A549 (cell line): ENCODE measurements around the gene CNOT1. TPM values are rescaled to one million over a fixed set of nuclear protein-coding genes. Genes with fewer than 3 reads are reported as not detected.

Experiments
- ATAC-seq, 2 experiments: fragments of 200-7000 bp in 1 of 2; fragments of >200 bp in 1 of 2; cut with Nextera tagmentation in 1 of 2; cut with Tn5 transposase in 1 of 2; 3 replicates each; pipeline versions ENCODE4 v1.8.0 to v1.9.1; 2018 to 2020; ENCODE audit warnings: mild to moderate bottlenecking in 1 of 2, moderate library complexity in 1 of 2
- CTCF ChIA-PET: fragments of 300-600 bp; sonication (Branson Sonifier 250); formaldehyde crosslinking; extraction: SDS; loops from one replicate; lab custom pipeline; 2021; ENCODE audit warnings: antibody characterized with exemption, inconsistent platforms; lab: Yijun Ruan, JAX
- POLR2A ChIA-PET: fragments of 350-600 bp; formaldehyde crosslinking; extraction: SDS; loops from one replicate; lab custom pipeline; 2021; ENCODE audit warnings: antibody characterized with exemption, inconsistent platforms; lab: Yijun Ruan, JAX
- DNase-seq, 2 experiments: peaks; one replicate each; pipeline versions ENCODE4 v3.0.0 to v3.0.0-alpha.2; 2011 to 2016; ENCODE audit warnings: low read depth in 1 of 2, low spot score in 1 of 2
- FAIRE-seq: peaks from 2 replicates; lab custom pipeline; 2011; peaks lifted over from hg19 to GRCh38; lab: Jason Lieb, UNC
- H3K27ac ChIP-seq, 2 experiments: fragments of >200 bp; sonication (Bioruptor Twin); formaldehyde crosslinking; 3 replicates each; pipeline ENCODE4 v1.5.1; 2016 to 2017
- H3K4me1 ChIP-seq: fragments of >200 bp; sonication (Bioruptor Twin); formaldehyde crosslinking; 3 replicates; pipeline ENCODE4 v1.6.1; 2016
- H3K4me2 ChIP-seq: fragments of >200 bp; sonication (Bioruptor Twin); formaldehyde crosslinking; 3 replicates; pipeline ENCODE4 v1.6.1; 2016
- H3K4me3 ChIP-seq: fragments of >200 bp; sonication (Bioruptor Twin); formaldehyde crosslinking; 3 replicates; pipeline ENCODE4 v1.5.1; 2016
- H3K9me3 ChIP-seq: fragments of >200 bp; sonication (Bioruptor Twin); formaldehyde crosslinking; 3 replicates; pipeline ENCODE4 v1.6.1; 2016
- BHLHE40 ChIP-seq: IDR thresholded peaks from 2 replicates; pipeline ENCODE4 v1.6.1; 2012; ENCODE audit warnings: low read depth, low read length, inconsistent platforms
- CHD4 ChIP-seq: fragments of 200-600 bp; sonication (generic); IDR thresholded peaks from 2 replicates; pipeline ENCODE4 v1.6.1; 2016; ENCODE audit warnings: antibody characterized with exemption, mild to moderate bottlenecking, borderline replicate concordance
- E2F6 ChIP-seq: IDR thresholded peaks from 2 replicates; pipeline ENCODE4 v1.6.1; 2012; ENCODE audit warnings: low read depth, borderline replicate concordance
- HDAC2 ChIP-seq: fragments of 200-600 bp; sonication (generic); IDR thresholded peaks from 2 replicates; pipeline ENCODE4 v1.6.1; 2016
- HOXB13 ChIP-seq: fragments of 250-450 bp; sonication (Bioruptor Pico); IDR thresholded peaks from 2 replicates; pipeline ENCODE4 v1.5.0; 2020; ENCODE audit warnings: low read depth, mild to moderate bottlenecking, moderate library complexity
- JUNB ChIP-seq: fragments of >200 bp; sonication (Bioruptor Twin); formaldehyde crosslinking; IDR thresholded peaks from 2 replicates; pipeline ENCODE4 v1.6.1; 2016
- KDM5A ChIP-seq: fragments of 200-600 bp; sonication (generic); IDR thresholded peaks from 2 replicates; pipeline ENCODE4 v1.6.1; 2016; ENCODE audit warnings: antibody characterized with exemption, mild to moderate bottlenecking
- MAFK ChIP-seq: fragments of 450-650 bp; IDR thresholded peaks from 2 replicates; pipeline ENCODE4 v1.6.1; 2014; ENCODE audit not compliant: partially characterized antibody
- MYC ChIP-seq: IDR thresholded peaks from 2 replicates; pipeline ENCODE4 v1.6.1; 2012; ENCODE audit warnings: mild to moderate bottlenecking, inconsistent platforms, low read length, improper control_type of control experiment, borderline replicate concordance
- NR3C1 ChIP-seq: fragments of >200 bp; sonication (Bioruptor Twin); formaldehyde crosslinking; IDR thresholded peaks from 3 replicates; pipeline ENCODE4 v1.6.1; 2017
- POLR2A ChIP-seq: IDR thresholded peaks from 2 replicates; pipeline ENCODE4 v1.6.1; 2012; ENCODE audit warnings: mild to moderate bottlenecking, low read length
- POLR2AphosphoS2 ChIP-seq: conservative IDR thresholded peaks from 2 replicates; pipeline ENCODE4 v1.6.1; 2012; ENCODE audit warnings: low read length, improper control_type of control experiment, inconsistent platforms
- RAD21 ChIP-seq, 2 experiments: fragments of >200 bp in 1 of 2; sonication (Bioruptor Twin) in 1 of 2; formaldehyde crosslinking in 1 of 2; IDR thresholded peaks in 1 of 2; conservative IDR thresholded peaks in 1 of 2; 2 replicates in 1 of 2; 3 replicates in 1 of 2; pipeline ENCODE4 v1.6.1; 2012 to 2018; ENCODE audit warnings: inconsistent platforms in 1 of 2
- RCOR1 ChIP-seq: fragments of 150-350 bp; IDR thresholded peaks from 2 replicates; pipeline ENCODE4 v1.6.1; 2014; ENCODE audit warnings: antibody characterized with exemption, low read length, low read depth
- RFX5 ChIP-seq: fragments of 450-650 bp; IDR thresholded peaks from 2 replicates; pipeline ENCODE4 v1.7.1; 2014; ENCODE audit warnings: antibody characterized with exemption, mild to moderate bottlenecking, moderate library complexity
- SREBF2 ChIP-seq: fragments of 450-650 bp; IDR thresholded peaks from 2 replicates; pipeline ENCODE4 v1.6.1; 2014; ENCODE audit warnings: mild to moderate bottlenecking, moderate library complexity
- USF2 ChIP-seq: fragments of 450-650 bp; IDR thresholded peaks from 2 replicates; pipeline ENCODE4 v1.6.1; 2014; ENCODE audit warnings: antibody characterized with exemption
- ZNF302 ChIP-seq: fragments of 250-450 bp; sonication (Bioruptor Pico); IDR thresholded peaks from 2 replicates; pipeline ENCODE4 v1.9.0; 2021; ENCODE audit warnings: inconsistent platforms, mild to moderate bottlenecking, moderate library complexity
- ZSCAN20 ChIP-seq: fragments of 250-450 bp; sonication (Bioruptor Pico); IDR thresholded peaks from 2 replicates; pipeline ENCODE4 v1.8.0; 2022; ENCODE audit warnings: mild to moderate bottlenecking, moderate library complexity
- WGBS: methylation state at CpG from one replicate; pipeline ENCODE4 v1.1.6; 2017; ENCODE audit errors: missing lambda C conversion rate; 5-methylcytosine and 5-hydroxymethylcytosine counted together
- polyA plus RNA-seq, 4 experiments: library from polyadenylated mRNA; depleted of rRNA in 3 of 4; stranded (reverse); fragments of >200 nt; fragmentation: RNase III in 1 of 4; extraction: RNeasy Plus Mini Kit Qiagen cat#74134 plus additional on column Dnase treatment in 1 of 4; gene quantifications; 2 replicates in 3 of 4; 3 replicates in 1 of 4; pipeline ENCODE4 v1.2.3, GENCODE V29; 2011 to 2017
- TF ChIP-seq, protein P1 (sequence below): fragments of 250-450 bp; sonication (Bioruptor Pico); IDR thresholded peaks from 2 replicates; pipeline ENCODE4 v1.5.0; 2020; ENCODE audit warnings: low read depth, mild to moderate bottlenecking, moderate library complexity
- TF ChIP-seq, protein P2 (sequence below): IDR thresholded peaks from 2 replicates; pipeline ENCODE4 v1.6.1; 2012
- TF ChIP-seq, protein P3 (sequence below): fragments of >200 bp; sonication (Bioruptor Twin); formaldehyde crosslinking; IDR thresholded peaks from 3 replicates; pipeline ENCODE4 v1.5.1; 2016
- TF ChIP-seq, protein P4 (sequence below): fragments of 150-350 bp; IDR thresholded peaks from 2 replicates; pipeline ENCODE4 v1.6.1; 2014; ENCODE audit warnings: low read depth, mild to moderate bottlenecking, low read length

Gene CNOT1
- polyA plus RNA-seq, 2 of the 4 experiments (the other 2 are of a cell fraction): 119 to 226 TPM

DNA sequence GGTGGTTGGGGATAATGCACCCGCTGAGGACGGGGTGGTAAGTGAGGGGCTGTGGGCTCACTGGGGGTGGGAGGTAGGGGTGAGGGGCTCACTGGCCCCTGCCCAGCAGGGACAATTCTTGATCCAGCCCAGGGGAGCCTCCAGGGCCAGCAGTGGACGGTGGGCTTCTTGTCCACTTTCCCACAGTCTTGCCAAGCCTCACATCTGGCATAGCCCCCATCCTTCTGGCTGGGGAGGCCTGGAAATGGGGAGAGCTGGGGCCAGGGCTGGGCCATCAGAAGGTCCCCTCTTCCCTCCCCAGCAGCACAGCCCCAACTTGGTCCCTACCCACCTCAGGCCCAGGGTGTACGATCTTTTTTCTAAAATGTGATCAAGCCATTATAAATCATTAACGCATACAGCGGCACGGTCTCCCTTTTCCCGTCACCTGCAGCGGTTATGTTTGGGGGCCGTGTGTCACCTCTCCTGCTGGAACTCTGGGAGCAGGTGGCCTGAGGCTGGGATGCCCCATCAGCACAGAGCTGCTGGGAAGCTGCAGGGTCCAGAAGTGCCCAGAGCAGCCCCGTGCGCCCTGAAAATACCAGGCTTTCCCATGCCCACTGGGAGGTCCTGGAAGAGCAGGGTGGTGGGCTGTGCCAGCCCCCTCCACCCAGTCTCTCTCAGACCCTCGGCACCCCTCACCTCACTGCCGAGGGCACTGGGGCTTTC is 121.5 kb downstream of the CNOT1 start:
- H3K4me3 ChIP-seq: no peak overlapping the region
- FAIRE-seq: no peak
- ChIA-PET POLR2A (no interaction called here), CTCF (interaction anchor here (1.2 to 8.1 kb wide), 5 partner anchors 11 to 171 kb away, joined by 3 to 110 read pairs (median 43); partner anchors contain the start of gene NDRG4)
- WGBS: 83% methylated on average over 9 of the region's 14 CpGs
- TF ChIP-seq HOXB13 (CRISPR knock-in tag): no peak
- TF ChIP-seq, protein P1, sequence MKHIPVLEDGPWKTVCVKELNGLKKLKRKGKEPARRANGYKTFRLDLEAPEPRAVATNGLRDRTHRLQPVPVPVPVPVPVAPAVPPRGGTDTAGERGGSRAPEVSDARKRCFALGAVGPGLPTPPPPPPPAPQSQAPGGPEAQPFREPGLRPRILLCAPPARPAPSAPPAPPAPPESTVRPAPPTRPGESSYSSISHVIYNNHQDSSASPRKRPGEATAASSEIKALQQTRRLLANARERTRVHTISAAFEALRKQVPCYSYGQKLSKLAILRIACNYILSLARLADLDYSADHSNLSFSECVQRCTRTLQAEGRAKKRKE (CRISPR knock-in tag): no peak
- no peak for TF ChIP-seq CHD4
- no peak for TF ChIP-seq KDM5A
- TF ChIP-seq MYC: no peak
- no peak for TF ChIP-seq BHLHE40
- TF ChIP-seq E2F6: no peak
- TF ChIP-seq ZSCAN20 (CRISPR knock-in tag): no peak
- TF ChIP-seq RCOR1: no peak
- no peak for TF ChIP-seq POLR2A
- no peak for TF ChIP-seq RAD21 (conservative IDR thresholded peaks at IDR 0.05 in 1 of 2, IDR thresholded peaks at IDR 0.05 in 1 of 2)
- H3K27ac ChIP-seq: no peak overlapping the region
- no peaks in the 10 kb centered on the region for H3K9me3 ChIP-seq
- H3K4me1 ChIP-seq: no peaks in the 10 kb centered on the region
- no peak for DNase-seq
- ATAC-seq: no peak
- no peak overlapping the region for H3K4me2 ChIP-seq

DNA sequence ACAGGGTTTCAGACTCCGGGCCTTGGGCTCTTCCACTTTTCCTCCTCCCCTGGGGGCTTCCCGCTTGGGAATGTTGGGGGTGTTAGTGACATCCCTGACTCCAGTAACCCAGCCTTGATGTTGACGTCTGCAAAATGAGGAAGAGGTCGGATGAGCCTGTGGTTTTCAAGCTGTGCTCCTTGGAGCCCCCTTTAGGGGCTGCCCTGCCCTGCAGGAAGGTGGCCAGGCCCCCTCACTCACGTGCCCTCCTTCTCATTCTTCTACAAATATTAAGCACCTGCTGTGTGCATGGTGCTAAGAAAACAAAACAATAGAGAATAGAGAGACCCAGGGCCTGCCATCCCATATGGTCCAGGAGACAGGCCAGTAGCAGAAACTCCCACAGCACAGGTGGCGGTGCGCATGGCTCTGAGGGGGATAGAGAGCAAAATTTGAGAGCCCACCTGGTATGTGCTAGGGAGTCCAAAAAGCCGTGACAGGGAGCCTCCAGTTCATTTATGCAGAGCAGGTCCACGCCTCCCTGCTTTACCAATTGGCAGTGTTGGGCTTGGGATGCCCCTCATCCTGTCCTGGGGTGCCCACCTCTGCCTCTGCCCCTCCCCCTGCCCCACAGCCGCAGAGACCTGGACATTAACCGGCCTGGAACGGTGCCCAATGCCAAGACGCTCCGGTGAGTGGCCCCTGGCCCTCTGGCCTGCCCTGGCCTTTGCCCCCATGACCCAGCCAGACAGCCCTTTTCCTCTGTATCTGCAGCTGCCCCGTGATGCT is 122.2 kb downstream of the CNOT1 start:
- Histone ChIP-seq H3K27ac (no peak overlapping the region), H3K9me3 (no peaks in the 10 kb centered on the region), H3K4me3 (no peak overlapping the region), H3K4me2 (no peak overlapping the region), H3K4me1 (no peaks in the 10 kb centered on the region)
- ChIA-PET CTCF (interaction anchor here (2.1 to 7.4 kb wide), 2 partner anchors 154 to 170 kb away, joined by 13 to 110 read pairs; no protein-coding TSS in a partner anchor), POLR2A (no interaction called here)
- ATAC-seq (no peak), FAIRE-seq (no peak), DNase-seq (no peak)
- TF ChIP-seq MAFK: no peak
- no peak for TF ChIP-seq E2F6
- TF ChIP-seq, protein P2, sequence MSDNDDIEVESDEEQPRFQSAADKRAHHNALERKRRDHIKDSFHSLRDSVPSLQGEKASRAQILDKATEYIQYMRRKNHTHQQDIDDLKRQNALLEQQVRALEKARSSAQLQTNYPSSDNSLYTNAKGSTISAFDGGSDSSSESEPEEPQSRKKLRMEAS: no peak
- TF ChIP-seq, protein P3, sequence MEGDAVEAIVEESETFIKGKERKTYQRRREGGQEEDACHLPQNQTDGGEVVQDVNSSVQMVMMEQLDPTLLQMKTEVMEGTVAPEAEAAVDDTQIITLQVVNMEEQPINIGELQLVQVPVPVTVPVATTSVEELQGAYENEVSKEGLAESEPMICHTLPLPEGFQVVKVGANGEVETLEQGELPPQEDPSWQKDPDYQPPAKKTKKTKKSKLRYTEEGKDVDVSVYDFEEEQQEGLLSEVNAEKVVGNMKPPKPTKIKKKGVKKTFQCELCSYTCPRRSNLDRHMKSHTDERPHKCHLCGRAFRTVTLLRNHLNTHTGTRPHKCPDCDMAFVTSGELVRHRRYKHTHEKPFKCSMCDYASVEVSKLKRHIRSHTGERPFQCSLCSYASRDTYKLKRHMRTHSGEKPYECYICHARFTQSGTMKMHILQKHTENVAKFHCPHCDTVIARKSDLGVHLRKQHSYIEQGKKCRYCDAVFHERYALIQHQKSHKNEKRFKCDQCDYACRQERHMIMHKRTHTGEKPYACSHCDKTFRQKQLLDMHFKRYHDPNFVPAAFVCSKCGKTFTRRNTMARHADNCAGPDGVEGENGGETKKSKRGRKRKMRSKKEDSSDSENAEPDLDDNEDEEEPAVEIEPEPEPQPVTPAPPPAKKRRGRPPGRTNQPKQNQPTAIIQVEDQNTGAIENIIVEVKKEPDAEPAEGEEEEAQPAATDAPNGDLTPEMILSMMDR: no peak
- no peak for TF ChIP-seq ZNF302
- TF ChIP-seq POLR2A: no peak
- no peak for TF ChIP-seq JUNB
- no peak for TF ChIP-seq NR3C1
- TF ChIP-seq POLR2AphosphoS2: no peak
- TF ChIP-seq ZSCAN20 (CRISPR knock-in tag): no peak
- TF ChIP-seq, protein P4, sequence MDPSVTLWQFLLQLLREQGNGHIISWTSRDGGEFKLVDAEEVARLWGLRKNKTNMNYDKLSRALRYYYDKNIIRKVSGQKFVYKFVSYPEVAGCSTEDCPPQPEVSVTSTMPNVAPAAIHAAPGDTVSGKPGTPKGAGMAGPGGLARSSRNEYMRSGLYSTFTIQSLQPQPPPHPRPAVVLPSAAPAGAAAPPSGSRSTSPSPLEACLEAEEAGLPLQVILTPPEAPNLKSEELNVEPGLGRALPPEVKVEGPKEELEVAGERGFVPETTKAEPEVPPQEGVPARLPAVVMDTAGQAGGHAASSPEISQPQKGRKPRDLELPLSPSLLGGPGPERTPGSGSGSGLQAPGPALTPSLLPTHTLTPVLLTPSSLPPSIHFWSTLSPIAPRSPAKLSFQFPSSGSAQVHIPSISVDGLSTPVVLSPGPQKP: no peak
- TF ChIP-seq, protein P1 (CRISPR knock-in tag): no peak
- TF ChIP-seq SREBF2: no peak
- TF ChIP-seq RCOR1: no peak
- TF ChIP-seq USF2: no peak
- TF ChIP-seq RFX5: no peak
- no peak for TF ChIP-seq HDAC2
- 65% methylated on average over 14 of the region's 15 CpGs for WGBS
